SK-N-DZ (cell line): ENCODE results near the gene IGSF6.

Source experiments
- DNase-seq: peaks from one replicate; pipeline ENCODE4 v3.0.0-alpha.2; 2015; ENCODE audit warnings: low spot score
- small RNA-seq, 2 experiments: library from RNA; depleted of rRNA; stranded (forward); fragments of <200 nt; gene quantifications; one replicate each; pipeline ENCODE3, GENCODE V24; 2014

IGSF6 gene

GRCh38 chr16:21602785-21603184 is 49.6 kb downstream of the IGSF6 start:
- DNase-seq = no peak

GRCh38 chr16:21600031-21600773 is 52.2 kb downstream of the IGSF6 start:
- peak; percentile 23 for DNase-seq

- DNase-seq = peak; percentile 92
These were observed 53.0 kb downstream of the IGSF6 start, which contains the start of gene METTL9 for GRCh38 chr16:21599122-21600030. METTL9 (plus strand) TSS chr16:21599577; CDS start chr16:21599734, 157 bp downstream.

GRCh38 chr16:21598701-21599121 is 53.7 kb downstream of the IGSF6 start:
- no peak for DNase-seq

GRCh38 chr16:21598206-21598605 is 54.2 kb downstream of the IGSF6 start:
- no peak for DNase-seq

- DNase-seq = no peak
These were observed 54.8 kb downstream of the IGSF6 start for GRCh38 chr16:21597561-21598030.

GRCh38 chr16:21593530-21594289 is 58.7 kb downstream of the IGSF6 start:
- no peak for DNase-seq

- DNase-seq = no peak
These were observed 60.2 kb downstream of the IGSF6 start for GRCh38 chr16:21592191-21592590.

GRCh38 chr16:21590796-21591195 is 61.6 kb downstream of the IGSF6 start:
- DNase-seq = no peak

- DNase-seq = no peak
These were observed 62.1 kb downstream of the IGSF6 start for GRCh38 chr16:21590287-21590686.

GRCh38 chr16:21589551-21589950 is 62.9 kb downstream of the IGSF6 start:
- no peak for DNase-seq

Small RNAs within 50 kb of the gene (small RNA-seq; reads per million reads assigned to genes)
- gene RNU6-1005P = 0.04 to 0.08 reads per million in 2 experiments
- 0 reads per million in 2 experiments for gene RNU6-196P
